NCI-H187 treated with DMSO at 0.1 percent for 48 hours (cell line): ENCODE data around the gene TMEM163.

ENCODE experiments used
- DNase-seq: peaks from one replicate; lab custom pipeline; 2025; lab: John Stamatoyannopoulos, UW

TMEM163 gene

GRCh38 chr2:134457765-134458472 is 260.9 kb downstream of the TMEM163 start:
- no peak for DNase-seq

GRCh38 chr2:134457353-134457752 is 261.4 kb downstream of the TMEM163 start:
- no peak for DNase-seq

- no peak for DNase-seq
These were observed 263.4 kb downstream of the TMEM163 start for GRCh38 chr2:134455426-134455825.

GRCh38 chr2:134454931-134455330 is 263.9 kb downstream of the TMEM163 start:
- no peak for DNase-seq

- no peak for DNase-seq
These were observed 264.4 kb downstream of the TMEM163 start for GRCh38 chr2:134454426-134454825.

DNA sequence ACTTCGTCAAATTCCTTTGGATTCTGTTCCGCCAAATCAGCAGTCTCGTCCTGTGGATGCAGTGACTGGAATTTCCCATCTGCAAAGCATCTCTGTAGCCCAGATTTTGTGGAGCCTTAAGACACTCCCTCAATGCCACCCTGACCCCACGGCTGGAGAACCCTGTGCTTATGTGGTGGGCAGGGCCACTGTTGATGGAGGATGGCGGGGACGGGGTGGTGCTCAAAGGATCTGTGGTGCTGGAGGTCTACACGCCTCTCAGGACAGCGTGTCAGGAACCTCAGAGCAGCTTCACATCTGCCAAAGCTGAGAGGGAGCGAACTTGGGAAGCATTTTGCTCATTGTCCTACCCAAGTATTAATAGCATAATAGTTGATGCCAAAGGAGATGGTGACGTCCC is 264.8 kb downstream of the TMEM163 start:
- DNase-seq: no peak

DNA sequence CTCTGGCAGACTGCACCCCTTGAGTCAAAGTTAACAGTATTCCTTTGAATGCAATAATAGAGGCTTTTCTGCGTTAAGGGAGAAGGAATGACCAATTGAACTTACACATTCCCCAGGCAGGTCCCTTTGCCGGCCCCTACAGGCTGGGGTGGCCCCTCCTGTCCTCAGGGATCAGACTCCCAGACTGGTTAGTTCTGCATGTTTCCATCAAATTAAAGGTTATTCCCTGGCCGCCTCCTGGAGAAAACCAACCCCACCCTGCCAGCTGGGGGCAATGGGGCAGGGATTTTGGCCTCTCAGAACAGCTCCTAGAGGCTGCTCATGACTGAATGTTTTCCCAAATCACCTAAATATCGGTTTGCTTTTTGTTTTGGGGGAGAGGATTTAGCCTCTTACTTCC is 265.3 kb downstream of the TMEM163 start:
- no peak for DNase-seq

- DNase-seq: no peak
These were observed 266.6 kb downstream of the TMEM163 start for GRCh38 chr2:134452042-134452733.

- DNase-seq: no peak
These were observed 267.5 kb downstream of the TMEM163 start for GRCh38 chr2:134451347-134451630.

GRCh38 chr2:134449751-134450513 is 268.9 kb downstream of the TMEM163 start:
- DNase-seq: no peak

- no peak for DNase-seq
These were observed 269.6 kb downstream of the TMEM163 start for GRCh38 chr2:134449157-134449556.

DNA sequence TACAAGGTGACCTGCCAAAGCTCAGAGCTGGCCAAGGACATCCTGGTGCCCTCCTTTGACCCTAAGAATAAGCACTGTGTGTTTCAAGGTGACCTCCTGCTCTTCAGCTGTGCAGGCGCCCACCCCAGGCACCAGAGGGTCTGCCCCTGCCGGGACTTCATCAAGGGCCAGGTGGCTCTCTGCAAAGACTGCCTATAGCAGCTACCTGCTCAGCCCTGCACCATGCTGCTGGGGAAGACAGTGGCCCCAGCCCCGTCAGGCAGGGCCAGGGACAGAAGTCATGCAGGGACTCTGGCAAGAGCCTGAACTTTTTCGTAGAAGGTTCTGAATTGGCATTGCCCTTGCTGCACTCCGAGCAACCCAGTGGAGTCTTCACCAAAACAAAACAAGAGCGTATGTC is 270.1 kb downstream of the TMEM163 start:
- DNase-seq: no peak

- DNase-seq: no peak
These were observed 271.1 kb downstream of the TMEM163 start for GRCh38 chr2:134447669-134448068.

DNA sequence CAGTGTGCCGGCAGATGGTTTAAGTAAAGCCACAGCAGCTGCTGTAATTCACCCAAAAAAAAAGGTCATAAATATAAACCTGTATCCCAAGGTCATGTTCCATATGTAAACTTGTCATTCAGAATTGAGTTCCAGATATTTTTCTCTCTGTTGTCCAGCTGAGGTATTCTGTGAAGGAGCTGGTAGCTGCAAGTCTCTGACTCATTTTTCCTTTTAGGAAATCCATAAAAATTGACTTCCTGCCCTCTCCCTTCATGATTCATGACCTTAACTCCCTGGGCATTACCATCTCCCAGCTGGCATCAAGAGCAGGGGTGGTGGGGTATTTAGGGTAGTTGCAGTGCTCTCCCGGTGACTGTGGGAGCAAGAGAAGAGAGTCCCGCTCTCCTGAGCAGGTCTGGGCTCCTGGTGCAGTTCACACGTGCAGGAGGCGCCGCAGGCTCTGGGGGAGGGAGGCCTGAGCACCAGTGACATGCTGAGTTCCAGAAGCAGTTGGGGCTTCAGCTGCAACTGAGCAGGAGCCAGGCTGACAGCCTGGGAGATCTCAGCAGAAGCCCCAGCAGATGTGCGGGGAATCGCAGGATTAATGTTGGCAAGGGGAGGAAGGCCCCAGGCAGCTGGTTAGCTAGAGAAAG is 272.3 kb downstream of the TMEM163 start:
- no peak for DNase-seq

DNA sequence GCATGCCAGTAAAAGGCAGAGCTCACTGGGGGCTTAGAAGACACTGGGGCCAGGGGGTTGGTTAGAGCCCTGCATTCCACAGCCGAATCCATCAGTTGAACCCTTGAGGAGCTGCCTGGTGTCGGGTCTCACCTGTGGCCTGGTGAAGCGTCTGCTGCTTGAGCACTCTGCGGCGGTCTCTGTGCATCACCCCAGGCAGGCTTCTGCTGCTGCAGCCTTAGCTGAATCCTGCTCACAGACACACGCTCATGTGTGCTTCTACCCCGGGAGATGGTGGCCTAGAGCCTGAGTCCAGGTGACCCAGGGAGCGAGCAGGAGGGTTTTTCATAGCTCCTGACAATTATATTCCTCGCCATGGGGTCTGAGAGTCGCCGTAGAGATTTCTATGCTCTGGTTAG is 272.8 kb downstream of the TMEM163 start:
- no peak for DNase-seq

- DNase-seq: no peak
These were observed 273.7 kb downstream of the TMEM163 start for GRCh38 chr2:134445116-134445515.

DNA sequence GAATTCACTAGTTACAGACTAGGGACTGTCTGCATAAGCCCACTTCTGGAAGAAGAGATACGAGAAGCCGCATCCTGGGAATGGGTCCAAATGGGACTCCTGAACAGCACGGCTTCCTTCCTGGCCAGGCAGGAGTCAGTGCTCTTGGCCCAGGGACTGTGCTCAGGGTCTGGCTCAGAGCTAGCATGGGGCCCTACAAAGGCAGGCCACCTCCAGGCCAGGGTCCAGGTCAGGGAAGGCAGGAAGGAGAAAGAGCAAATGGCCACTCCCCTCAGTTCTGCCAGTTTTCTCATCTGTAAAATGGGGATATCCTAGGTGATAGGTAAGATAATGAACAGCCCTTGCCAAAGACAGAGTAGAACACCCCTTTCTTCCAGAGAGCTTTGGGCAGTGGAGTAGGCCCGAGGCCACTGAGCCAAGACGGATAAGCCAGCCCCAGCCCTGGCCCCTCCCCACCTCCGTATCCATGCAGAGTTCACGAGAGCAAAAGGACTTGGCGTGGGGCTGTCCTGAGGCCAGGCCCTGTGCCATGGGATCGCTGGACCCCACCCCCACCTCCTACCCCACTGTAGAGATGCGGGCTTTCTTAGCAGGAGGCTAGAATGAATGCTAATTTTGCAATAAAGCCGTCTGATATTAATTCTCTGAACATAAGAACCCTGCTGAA is 274.9 kb downstream of the TMEM163 start:
- no peak for DNase-seq

DNA sequence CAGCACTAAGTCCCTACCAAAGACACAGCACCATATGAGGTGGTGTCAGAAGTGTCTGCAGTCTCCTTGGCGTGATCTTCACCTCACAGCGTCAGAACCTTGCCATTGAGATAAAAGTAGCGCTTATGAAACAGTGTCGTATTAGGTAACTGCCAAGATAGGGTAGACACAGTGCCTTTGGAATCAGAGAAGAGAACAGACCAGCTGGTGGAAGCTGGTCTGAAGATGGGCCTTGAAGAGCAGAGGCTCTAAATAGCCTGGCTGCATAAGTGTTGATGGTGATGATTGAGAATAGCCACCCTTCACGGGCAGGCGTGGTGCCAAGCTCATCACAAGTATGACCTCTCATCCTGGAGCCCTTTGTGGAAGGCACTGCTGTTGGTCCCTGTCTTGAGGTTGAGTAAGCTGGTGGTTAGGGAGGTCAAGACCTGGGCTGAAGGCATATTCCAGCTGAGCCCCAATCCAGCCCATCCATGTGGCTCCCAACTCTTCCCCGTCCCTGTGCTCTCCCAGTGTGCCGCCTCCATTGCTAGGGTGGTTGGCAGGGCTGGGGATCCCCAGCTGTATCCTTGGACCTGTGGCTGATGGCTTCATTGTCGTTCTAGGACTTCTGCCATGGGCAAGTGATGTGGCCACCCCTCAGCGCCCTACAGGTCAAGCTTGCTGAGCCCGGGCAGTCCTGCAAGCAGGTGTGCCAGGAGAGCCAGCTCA is 277.5 kb downstream of the TMEM163 start:
- DNase-seq: no peak

DNA sequence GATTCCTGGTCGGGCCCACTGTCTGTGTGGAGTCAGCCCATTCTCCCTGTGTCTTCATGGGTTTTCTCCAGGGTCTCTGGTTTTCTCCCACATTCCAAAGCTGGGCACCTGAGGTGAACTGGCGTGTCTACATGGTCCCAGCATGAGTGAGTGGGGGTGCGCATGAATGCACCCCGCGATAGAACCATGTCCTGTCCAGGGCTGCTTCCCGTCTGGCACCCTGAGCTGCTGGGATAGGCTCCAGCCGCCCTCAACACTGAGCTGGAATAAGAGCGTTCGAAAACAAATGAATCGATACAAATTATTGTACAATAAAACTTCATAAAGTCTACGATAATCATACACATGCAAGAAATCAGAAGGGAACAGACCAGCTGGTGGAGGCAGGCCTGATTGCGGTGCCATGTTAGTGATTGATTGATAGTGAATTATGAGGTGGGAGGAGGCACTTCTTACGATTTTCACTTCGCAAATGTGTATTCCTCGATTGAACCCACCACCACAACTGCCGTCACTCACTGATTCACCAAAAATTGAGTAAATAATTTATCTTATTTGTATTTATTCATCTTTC is 278.4 kb downstream of the TMEM163 start:
- no peak for DNase-seq

DNA sequence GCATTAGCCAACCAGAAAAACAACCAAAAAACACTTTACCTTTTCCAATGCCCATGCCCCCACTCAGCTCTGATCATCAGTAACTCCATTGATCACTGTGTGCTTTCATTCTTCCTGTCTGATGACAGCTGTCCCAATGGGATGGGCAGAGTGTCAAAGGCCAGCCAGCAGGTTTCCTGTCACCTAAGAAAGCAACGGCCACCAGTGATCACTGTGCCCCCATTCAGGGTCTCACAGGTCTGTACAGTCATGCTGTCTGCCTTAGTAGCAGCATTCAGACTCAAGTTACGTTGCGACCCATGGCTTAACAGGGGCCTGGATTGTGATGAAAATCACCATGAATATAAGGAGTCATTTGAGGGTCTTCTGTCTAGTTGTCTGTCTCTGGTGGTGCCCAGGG is 280.4 kb downstream of the TMEM163 start:
- DNase-seq: no peak

DNA sequence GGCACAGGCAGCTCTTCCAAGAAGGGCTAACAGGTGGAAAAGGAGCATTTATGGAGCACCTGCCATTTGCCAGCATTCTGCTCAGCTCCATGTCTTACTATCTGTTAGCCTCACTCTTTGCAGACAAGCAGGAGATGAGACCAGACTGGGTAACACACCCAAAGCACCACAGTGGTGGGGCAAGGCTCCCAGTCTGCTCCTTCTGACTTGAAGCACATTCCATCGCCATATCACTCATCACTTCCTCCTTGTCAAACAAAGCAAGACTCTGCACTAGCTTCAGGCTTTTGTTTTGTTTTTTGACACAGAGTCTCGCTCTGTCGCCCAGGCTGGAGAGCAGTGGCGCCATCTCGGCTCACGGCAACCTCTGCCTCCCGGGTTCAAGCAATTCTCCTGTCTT is 282.1 kb downstream of the TMEM163 start:
- DNase-seq: no peak
